Epithelial cell of esophagus (primary cell): ENCODE measurements around the gene WIPF2.

Experiments used
- DNase-seq: peaks from one replicate; pipeline ENCODE4 v3.0.0; 2010; ENCODE audit warnings: low read depth
- H3K4me3 ChIP-seq: 2 replicates; pipeline ENCODE4 v1.5.1; 2011; ENCODE audit warnings: mild to moderate bottlenecking, low read length, control low read depth
- TF ChIP-seq, protein P1 (sequence below): IDR thresholded peaks from 2 replicates; pipeline ENCODE4 v1.5.1; 2011; ENCODE audit warnings: low read depth, mild to moderate bottlenecking, low read length, control low read depth, inconsistent platforms; ENCODE audit not compliant: insufficient read depth; ENCODE audit errors: missing control alignments

Gene WIPF2

DNA sequence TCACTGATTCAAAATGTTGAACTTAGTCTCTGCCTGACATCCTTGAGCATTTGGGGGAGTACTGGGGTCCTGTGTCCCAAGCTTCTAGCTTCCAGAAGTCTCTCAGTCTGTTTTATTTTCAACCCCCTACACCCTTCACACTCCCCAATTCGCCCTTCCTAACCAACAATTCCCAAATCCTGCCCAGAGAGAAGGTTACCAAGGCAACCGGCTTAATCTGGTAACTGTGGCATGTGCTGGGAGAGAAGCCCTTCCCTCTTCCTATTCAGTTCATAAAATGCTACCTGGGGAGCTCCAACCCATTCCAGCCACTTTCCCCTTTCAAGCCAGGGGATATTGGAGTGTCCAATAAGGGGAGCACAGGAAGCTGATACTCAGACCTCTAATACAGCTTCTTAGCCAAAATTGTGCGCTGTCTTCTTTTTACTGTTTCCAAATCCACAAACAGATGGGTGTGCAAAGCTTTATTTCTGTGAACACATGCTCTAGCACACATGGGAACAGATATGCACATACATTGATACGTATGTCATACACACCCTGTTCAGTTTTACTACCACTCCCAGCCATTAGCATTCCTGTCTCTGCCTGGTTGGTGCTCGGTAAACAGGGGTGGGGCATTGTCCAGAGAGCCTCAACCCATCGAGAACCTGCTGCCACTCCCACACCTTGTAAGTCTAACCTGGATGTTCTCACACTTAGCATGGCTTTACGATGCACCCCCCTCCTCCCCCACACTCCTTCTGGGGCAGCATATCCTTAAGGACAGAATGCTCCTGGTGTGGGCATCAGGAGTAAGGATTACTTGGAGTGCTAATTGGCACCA lies 43.0 kb upstream of the WIPF2 start:
- peak overlapping the region; percentile 30 for H3K4me3 ChIP-seq
- peak; percentile 89 for DNase-seq
- TF ChIP-seq, protein P1, sequence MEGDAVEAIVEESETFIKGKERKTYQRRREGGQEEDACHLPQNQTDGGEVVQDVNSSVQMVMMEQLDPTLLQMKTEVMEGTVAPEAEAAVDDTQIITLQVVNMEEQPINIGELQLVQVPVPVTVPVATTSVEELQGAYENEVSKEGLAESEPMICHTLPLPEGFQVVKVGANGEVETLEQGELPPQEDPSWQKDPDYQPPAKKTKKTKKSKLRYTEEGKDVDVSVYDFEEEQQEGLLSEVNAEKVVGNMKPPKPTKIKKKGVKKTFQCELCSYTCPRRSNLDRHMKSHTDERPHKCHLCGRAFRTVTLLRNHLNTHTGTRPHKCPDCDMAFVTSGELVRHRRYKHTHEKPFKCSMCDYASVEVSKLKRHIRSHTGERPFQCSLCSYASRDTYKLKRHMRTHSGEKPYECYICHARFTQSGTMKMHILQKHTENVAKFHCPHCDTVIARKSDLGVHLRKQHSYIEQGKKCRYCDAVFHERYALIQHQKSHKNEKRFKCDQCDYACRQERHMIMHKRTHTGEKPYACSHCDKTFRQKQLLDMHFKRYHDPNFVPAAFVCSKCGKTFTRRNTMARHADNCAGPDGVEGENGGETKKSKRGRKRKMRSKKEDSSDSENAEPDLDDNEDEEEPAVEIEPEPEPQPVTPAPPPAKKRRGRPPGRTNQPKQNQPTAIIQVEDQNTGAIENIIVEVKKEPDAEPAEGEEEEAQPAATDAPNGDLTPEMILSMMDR, result no peak

DNA sequence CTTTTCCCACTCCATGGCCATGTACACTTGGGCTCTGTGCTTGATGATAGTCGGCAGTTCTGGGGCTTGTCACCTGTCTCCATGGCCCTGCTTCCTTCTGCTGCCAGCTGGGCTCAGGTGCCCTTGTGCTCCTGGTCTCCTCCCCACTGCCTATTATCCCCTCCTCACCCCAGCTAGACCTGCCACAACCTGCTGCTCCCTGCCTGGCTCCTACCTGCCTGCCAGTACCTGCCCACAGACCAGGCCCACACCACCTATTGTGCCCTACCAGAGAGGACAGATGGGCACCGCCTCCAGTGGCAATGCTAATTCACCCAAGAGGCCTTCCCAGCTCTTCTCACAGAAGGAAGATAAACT lies 42.4 kb upstream of the WIPF2 start:
- DNase-seq, result peak; percentile 94
- H3K4me3 ChIP-seq, result peak overlapping the region; percentile 30
- TF ChIP-seq, protein P1, result no peak

DNA sequence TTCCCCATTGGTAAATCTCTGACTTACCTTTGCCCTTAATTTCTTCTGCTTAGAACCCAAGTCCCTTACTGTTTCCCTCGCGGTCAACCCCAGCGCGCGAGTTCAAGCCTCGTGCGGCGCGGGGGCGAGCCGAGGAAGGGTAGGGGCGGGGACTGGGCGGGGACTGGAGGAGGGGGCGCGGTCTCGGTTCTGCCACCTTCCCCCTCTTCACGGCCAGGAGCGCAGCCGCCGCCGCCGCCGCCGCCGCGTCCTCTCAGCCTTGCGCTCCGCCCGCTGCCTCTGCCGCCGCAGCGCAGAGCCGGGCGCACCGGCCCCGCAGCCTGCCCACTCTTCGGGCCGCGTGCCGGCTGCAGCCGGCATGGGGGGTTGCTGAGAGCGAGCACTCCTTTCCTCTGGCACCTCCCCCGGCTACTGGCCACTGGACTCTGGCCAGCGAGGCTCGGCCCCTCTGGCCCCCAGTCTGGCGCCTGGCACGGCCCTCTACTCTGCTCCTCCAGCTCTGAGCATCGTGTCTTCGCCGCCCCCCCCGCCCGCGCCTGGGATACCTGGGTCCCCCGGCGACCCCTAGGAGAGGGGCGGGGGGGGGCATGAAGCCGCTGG lies 41.7 kb upstream of the WIPF2 start, which contains the start of gene RAPGEFL1:
Gene RAPGEFL1, plus strand, starts transcription at position 196 of the 600 bp plus-strand sequence. Its CDS starts 392 bp downstream, at position 588.
- peak; percentile 88 for DNase-seq
- TF ChIP-seq, protein P1, result no peak
- peak within 1 kb of the TSS; percentile 70 for H3K4me3 ChIP-seq

DNA sequence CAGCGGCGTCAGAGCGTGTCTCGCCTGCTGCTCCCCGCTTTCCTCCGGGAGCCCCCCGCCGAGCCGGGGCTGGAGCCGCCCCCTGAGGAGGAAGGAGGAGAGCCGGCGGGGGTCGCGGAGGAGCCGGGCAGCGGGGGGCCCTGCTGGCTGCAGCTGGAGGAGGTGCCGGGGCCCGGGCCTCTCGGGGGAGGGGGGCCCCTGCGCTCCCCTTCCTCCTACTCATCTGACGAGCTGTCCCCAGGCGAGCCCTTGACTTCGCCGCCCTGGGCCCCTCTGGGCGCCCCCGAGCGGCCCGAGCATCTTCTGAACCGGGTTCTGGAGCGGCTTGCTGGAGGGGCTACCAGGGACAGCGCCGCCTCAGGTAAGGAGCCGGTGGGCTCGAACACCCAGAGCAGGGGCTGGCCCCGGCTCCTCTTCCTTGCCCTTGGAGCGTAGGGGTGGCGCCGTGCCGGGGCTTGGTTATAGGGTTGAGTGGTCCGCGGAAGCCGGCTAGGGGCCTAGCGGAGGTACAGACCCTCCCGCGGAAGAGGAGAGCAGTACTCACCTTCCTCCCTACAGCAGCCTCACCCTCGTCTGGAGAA lies 41.0 kb upstream of the WIPF2 start:
- no peak for DNase-seq
- H3K4me3 ChIP-seq, result peak overlapping the region; percentile 70
- TF ChIP-seq, protein P1, result no peak

DNA sequence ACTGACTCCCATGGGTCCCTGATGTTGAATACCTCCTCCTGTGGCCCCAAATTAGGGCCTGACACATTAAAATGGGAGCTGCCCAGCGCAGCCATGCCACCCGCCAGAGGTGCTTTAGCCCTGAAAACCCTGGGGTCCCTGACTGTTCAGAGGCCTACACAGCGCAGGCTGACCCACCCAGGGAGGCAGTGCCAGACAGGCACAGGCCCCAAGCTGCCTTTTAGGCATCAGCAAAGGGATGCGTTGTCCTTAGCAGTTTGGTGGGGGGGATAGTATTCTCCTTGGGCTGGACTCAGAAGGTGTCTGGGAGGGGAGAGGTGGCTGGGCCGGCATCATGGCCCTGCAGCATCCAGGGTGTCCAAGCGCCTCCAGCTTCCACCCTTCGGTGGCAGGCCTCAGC lies 40.4 kb upstream of the WIPF2 start:
- TF ChIP-seq, protein P1, result no peak
- peak overlapping the region; percentile 70 for H3K4me3 ChIP-seq
- no peak for DNase-seq

DNA sequence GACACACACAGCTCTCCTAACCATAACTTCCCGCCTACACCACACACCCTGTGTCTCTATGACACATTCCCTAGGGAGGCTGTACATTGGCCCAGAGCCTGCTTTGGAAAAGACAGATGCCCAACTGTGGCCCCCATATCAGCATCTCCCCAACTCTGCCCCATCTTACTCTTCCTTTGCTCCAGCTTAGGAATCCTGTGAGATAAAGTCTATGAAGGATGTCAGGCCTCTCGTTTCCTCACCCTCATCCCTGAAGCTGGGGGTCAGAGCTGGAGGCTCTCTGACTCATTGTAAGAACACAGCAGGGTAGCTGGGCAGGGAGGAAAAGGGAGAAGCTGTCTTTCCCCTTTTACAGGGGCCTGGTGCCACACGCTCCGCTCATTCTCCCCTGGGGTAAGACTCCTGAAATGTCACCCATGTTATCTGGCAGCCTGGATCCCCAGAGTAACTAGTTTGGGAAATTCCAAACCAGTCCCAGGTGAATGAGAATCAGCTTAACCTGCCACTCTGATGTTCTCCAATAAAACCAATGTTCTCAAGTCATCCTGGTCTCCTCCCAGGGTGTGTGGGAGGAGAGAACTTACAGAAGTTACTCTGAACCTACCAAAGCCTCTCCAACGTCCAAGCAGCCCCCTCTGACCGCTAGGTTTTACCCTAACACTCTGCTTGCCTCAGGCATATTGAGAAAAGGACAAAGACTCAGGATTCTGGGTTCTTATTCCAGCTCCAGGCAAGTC lies 39.0 kb upstream of the WIPF2 start:
- DNase-seq, result peak; percentile 65
- peak overlapping the region; percentile 70 for H3K4me3 ChIP-seq
- TF ChIP-seq, protein P1, result no peak
